ENCODE measurements around the gene SPDYA. TPM values are rescaled to one million over a fixed set of nuclear protein-coding genes. Genes with fewer than 3 reads are reported as not detected.

Gene SPDYA
- total and polyA plus RNA-seq, 2 of the 13 experiments (the other 11 are each of a cell fraction or from before 2014, with no cell fraction given): 0.32 to 0.75 TPM

- TF ChIP-seq ZNF256 (CRISPR knock-in tag; conservative IDR thresholded peaks at IDR 0.05) (no peak), KLF12 (CRISPR knock-in tag; IDR thresholded peaks at IDR 0.05; ENCODE audit: borderline replicate concordance) (no peak), NFE2L1 (CRISPR knock-in tag; IDR thresholded peaks at IDR 0.05; ENCODE audit: borderline replicate concordance) (no peak), ZNF18 (CRISPR knock-in tag; IDR thresholded peaks at IDR 0.05; ENCODE audit: insufficient replicate concordance) (no peak), ZNF570 (CRISPR knock-in tag; IDR thresholded peaks at IDR 0.05; ENCODE audit: borderline replicate concordance) (no peak), SAP130 (CRISPR knock-in tag; IDR thresholded peaks at IDR 0.05; ENCODE audit: low read depth) (no peak), THAP8 (CRISPR knock-in tag; IDR thresholded peaks at IDR 0.05; ENCODE audit: borderline replicate concordance) (no peak), NONO (IDR thresholded peaks at IDR 0.05) (no peak), NONO (CRISPR knock-in tag; conservative IDR thresholded peaks at IDR 0.05) (no peak), PRDM15 (CRISPR knock-in tag; IDR thresholded peaks at IDR 0.05) (no peak), HMGA1 (CRISPR knock-in tag; conservative IDR thresholded peaks at IDR 0.05) (no peak), ZNF713 (CRISPR knock-in tag; IDR thresholded peaks at IDR 0.05) (no peak), FOXC1 (CRISPR knock-in tag; IDR thresholded peaks at IDR 0.05; ENCODE audit: borderline replicate concordance) (no peak), ZNF652 (CRISPR knock-in tag; IDR thresholded peaks at IDR 0.05; ENCODE audit: borderline replicate concordance, low read depth) (no peak), ZNF512 (CRISPR knock-in tag; IDR thresholded peaks at IDR 0.05) (no peak), ZFP36L2 (CRISPR knock-in tag; IDR thresholded peaks at IDR 0.05) (no peak), ZNF724P (CRISPR knock-in tag; IDR thresholded peaks at IDR 0.05; ENCODE audit: borderline replicate concordance) (no peak)
- Histone ChIP-seq H3K4me1 (ENCODE audit: insufficient read depth, low read length) (peaks cover 12% of the 10 kb centered on the region; the same call in 1 of the 2 replicates), H3K27ac (ENCODE audit: extremely low read length, insufficient read depth, low read length) (no peak overlapping the region), H3K4me2 (ENCODE audit: low read depth, low read length) (no peak overlapping the region), H4K20me1 (ENCODE audit: insufficient read depth, low read length) (peaks cover 92% of the 10 kb centered on the region), H3K9ac (ENCODE audit: insufficient read depth, low read depth, low read length) (no peak overlapping the region), H2AFZ (ENCODE audit: low read length) (no peak overlapping the region), H3K9me3 (ENCODE audit: low read length) (no peaks in the 10 kb centered on the region), H3K36me3 (replicated peaks in 1 of 2; ENCODE audit: control insufficient read depth in 1 of 2, insufficient read depth in 2 of 2, low read length in 2 of 2) (peaks cover 6 to 13% of the 10 kb centered on the region in 2 experiments; a peak in 4 of 5 replicates), H3K4me3 (replicated peaks in 1 of 3; ENCODE audit: insufficient read depth in 1 of 3, low read depth in 2 of 3, low read length in 3 of 3) (no peak overlapping the region), H3K27me3 (ENCODE audit: control insufficient read depth in 1 of 2, insufficient read depth in 2 of 2, low read length in 2 of 2) (no peaks in the 10 kb centered on the region), H3K79me2 (ENCODE audit: insufficient read depth, low read length) (peaks cover 95% of the 10 kb centered on the region)
- ATAC-seq: no peak
- in situ Hi-C loops (cut with HindIII; ENCODE audit: extremely low pct_ligation_motif_present, low pct_unique_long_range_greater_than_20kb) (no loop called here), intact Hi-C loops (cut with micrococcal nuclease; ENCODE audit: unreplicated experiment) (no loop called here)
- 97% methylated on average over 3 of the region's 3 CpGs for WGBS (ENCODE audit: low lambda C conversion rate)
- CTCF ChIA-PET (ENCODE audit: low intra/inter-chr PET ratio, low total read pairs): no interaction called here
- FAIRE-seq: no peak
- no peak for DNase-seq (ENCODE audit: low spot score)
- no TSS peak for BruUV-seq (replicated peaks)
- POLR2A ChIA-PET: interaction anchor here (2.4 kb wide), 1 partner anchor 10 kb away, joined by 14 read pairs; the partner anchor contains the start of gene PPP1CB
These were observed 49.2 kb upstream of the SPDYA start for GRCh38 chr2:28761420-28761819.

Data from HepG2 (cell line).